K562 (cell line): ENCODE results near the gene WDR64. TPM values are rescaled to one million over a fixed set of nuclear protein-coding genes. Genes with fewer than 3 reads are reported as not detected.
A peak's percentile ranks its signal among the peaks of the same experiment; 100 is the strongest.

Experiments used
- CTBP1 ChIP-seq: fragments of 450-650 bp; IDR thresholded peaks from 2 replicates; pipeline ENCODE4 v1.6.1; 2016; ENCODE audit warnings: borderline replicate concordance
- CXXC5 ChIP-seq: fragments of 250-450 bp; sonication (Bioruptor Pico); IDR thresholded peaks from 2 replicates; pipeline ENCODE4 v1.8.0; 2022; ENCODE audit warnings: inconsistent platforms, mild to moderate bottlenecking, moderate library complexity
- EHMT2 ChIP-seq: fragments of 450-650 bp; IDR thresholded peaks from 2 replicates; pipeline ENCODE4 v1.6.1; 2018; ENCODE audit warnings: antibody characterized with exemption
- FOXK2 ChIP-seq, 2 experiments: fragments of 450-650 bp; IDR thresholded peaks in 1 of 2; conservative IDR thresholded peaks in 1 of 2; 2 replicates each; pipeline ENCODE4 v1.6.1; 2016; ENCODE audit warnings: low read depth in 2 of 2, mild to moderate bottlenecking in 1 of 2
- HDAC3 ChIP-seq: fragments of 450-650 bp; IDR thresholded peaks from 2 replicates; pipeline ENCODE4 v1.6.1; 2018; ENCODE audit warnings: borderline replicate concordance, mild to moderate bottlenecking, moderate library complexity; ENCODE audit not compliant: partially characterized antibody
- HDAC6 ChIP-seq: IDR thresholded peaks from 2 replicates; pipeline ENCODE4 v1.6.1; 2012; ENCODE audit warnings: low read depth, mild to moderate bottlenecking, control low read depth, inconsistent platforms, low read length, moderate library complexity
- HDAC8 ChIP-seq: fragments of 450-650 bp; IDR thresholded peaks from 2 replicates; pipeline ENCODE4 v1.6.1; 2016; ENCODE audit warnings: mild to moderate bottlenecking, missing genetic modification characterization, moderate library complexity, missing compliant biosample characterization
- HSF4 ChIP-seq: fragments of 250-450 bp; sonication (Bioruptor Pico); IDR thresholded peaks from 2 replicates; pipeline ENCODE4 v2.1.2; 2022; ENCODE audit warnings: mild to moderate bottlenecking, moderate library complexity, borderline replicate concordance
- MLX ChIP-seq, 2 experiments: fragments of 450-650 bp in 1 of 2; sonication (generic) in 1 of 2; formaldehyde crosslinking; conservative IDR thresholded peaks; 2 replicates each; pipeline versions ENCODE4 v1.4.0 to v1.8.1; 2020 to 2022; ENCODE audit warnings: mild to moderate bottlenecking in 1 of 2, missing genetic modification reagents in 1 of 2
- NEUROD1 ChIP-seq: fragments of 150-350 bp; IDR thresholded peaks from 2 replicates; pipeline ENCODE4 v1.6.1; 2014; ENCODE audit warnings: borderline replicate concordance, low read length, low read depth; ENCODE audit not compliant: partially characterized antibody
- NR3C1 ChIP-seq: sonication (generic); formaldehyde crosslinking; IDR thresholded peaks from 2 replicates; pipeline ENCODE4 v1.8.1; 2022; ENCODE audit warnings: missing genetic modification reagents
- PHB ChIP-seq: fragments of 250-450 bp; sonication (Bioruptor Pico); IDR thresholded peaks from 2 replicates; pipeline ENCODE4 v1.5.0; 2021
- SETDB1 ChIP-seq: IDR thresholded peaks from one replicate; pipeline ENCODE4 v1.6.1; 2012; ENCODE audit warnings: low read length, control low read depth, inconsistent platforms
- SMAD4 ChIP-seq: fragments of 250-450 bp; sonication (Bioruptor Pico); conservative IDR thresholded peaks from 2 replicates; pipeline ENCODE4 v1.8.0; 2021; ENCODE audit warnings: inconsistent platforms, mild to moderate bottlenecking, moderate library complexity
- SP2 ChIP-seq: IDR thresholded peaks from 2 replicates; pipeline ENCODE4 v1.6.1; 2011; ENCODE audit warnings: mild to moderate bottlenecking, low read depth, low read length, moderate library complexity; ENCODE audit not compliant: poor library complexity, severe bottlenecking; ENCODE audit errors: extremely low read depth
- TGIF2 ChIP-seq: sonication (generic); formaldehyde crosslinking; IDR thresholded peaks from 2 replicates; pipeline ENCODE4 v1.8.1; 2022; ENCODE audit warnings: mild to moderate bottlenecking, missing genetic modification reagents, moderate library complexity
- TRIM24 ChIP-seq, 2 experiments: fragments of 450-650 bp; IDR thresholded peaks; 2 replicates each; pipeline ENCODE4 v1.6.1; 2016
- ZBTB12 ChIP-seq: fragments of 250-450 bp; sonication (Bioruptor Pico); IDR thresholded peaks from 2 replicates; pipeline ENCODE4 v1.4.0; 2020
- ZBTB7A ChIP-seq: IDR thresholded peaks from 2 replicates; pipeline ENCODE4 v1.6.1; 2011; ENCODE audit warnings: low read depth, mild to moderate bottlenecking, low read length, moderate library complexity, borderline replicate concordance; ENCODE audit not compliant: control insufficient read depth
- polyA plus RNA-seq, 8 experiments: library from polyadenylated mRNA; depleted of rRNA in 4 of 8; stranded (reverse) in 5 of 8; unstranded in 3 of 8; fragments of >200 nt; fragmentation: Nextera tagmentation in 2 of 8; fragmentation: Illumina TruSeq in 1 of 8; extraction: Ambion mirVana in 2 of 8; extraction: Trizol in 1 of 8; gene quantifications; 2 replicates each; pipeline versions ENCODE4 v1.2.1 to v1.2.3, GENCODE V29; 2011 to 2014; ENCODE audit warnings: inconsistent platforms in 1 of 8, missing spikeins in 1 of 8
- total RNA-seq, 7 experiments: library from RNA; depleted of rRNA in 6 of 7; stranded (reverse); fragments of >200 nt in 6 of 7; fragmentation: Illumina TruSeq in 2 of 7; extraction: Trizol in 2 of 7; gene quantifications; 2 replicates each; pipeline versions ENCODE4 v1.2.1 to v1.2.3, GENCODE V29; 2011 to 2021; ENCODE audit warnings: low replicate concordance in 1 of 7
- TF ChIP-seq, protein P1 (sequence below): fragments of 450-650 bp; IDR thresholded peaks from 2 replicates; pipeline ENCODE4 v1.6.1; 2017; ENCODE audit warnings: antibody characterized with exemption, mild to moderate bottlenecking

Gene WDR64
- total and polyA plus RNA-seq, 9 of the 15 experiments (the other 6 are each of a cell fraction or from before 2014, with no cell fraction given), result 0.06 to 0.29 (median 0.19) TPM; not detected in 5

DNA sequence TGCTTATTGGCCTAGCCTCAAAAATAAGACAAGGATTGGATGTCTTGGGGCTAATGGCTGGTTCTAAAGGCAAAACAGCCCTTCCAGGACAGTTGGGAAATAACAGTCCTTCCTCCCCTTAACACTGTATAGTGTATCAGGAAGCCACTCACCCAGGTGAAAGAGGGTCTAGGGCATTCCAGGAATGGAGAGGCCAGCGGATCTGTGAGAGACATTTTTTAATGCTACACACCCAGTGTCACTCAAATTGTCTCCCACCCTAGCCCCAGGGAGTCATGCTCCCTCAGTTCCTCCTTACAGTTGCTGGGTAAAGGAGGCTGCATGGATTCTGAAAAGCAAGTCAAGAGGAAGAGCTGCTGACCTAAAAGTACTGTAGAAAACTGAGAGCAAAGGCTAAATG, 171.8 kb downstream of the WDR64 start (continued):
- TF ChIP-seq TRIM24 (IDR thresholded peaks at IDR 0.05) (peak in 1 of 2 experiments; percentile 92; a peak in 2 of 4 replicates), NR3C1 (no peak), CXXC5 (CRISPR knock-in tag) (peak; percentile 39; the same call in 1 of the 2 replicates), TGIF2 (CRISPR knock-in tag) (no peak), HSF4 (CRISPR knock-in tag) (no peak), EHMT2 (peak; percentile 85; the same call in 1 of the 2 replicates), HDAC8 (tag) (0 out of 2 replicates have a peak, but pooled peaks have one; percentile 50), SMAD4 (0 out of 2 replicates have a peak, but pooled peaks have one; percentile 33), FOXK2 (conservative IDR thresholded peaks at IDR 0.05 in 1 of 2, IDR thresholded peaks at IDR 0.05 in 1 of 2; ENCODE audit: low read depth in 2 of 2) (no peak), ZBTB12 (no peak), SP2 (no peak), ZBTB7A (no peak), NEUROD1 (no peak), MLX (CRISPR knock-in tag; conservative IDR thresholded peaks at IDR 0.05) (no peak), PHB (no peak), CTBP1 (no peak), HDAC3 (no peak), SETDB1 (no peak), HDAC6 (no peak)
- TF ChIP-seq, protein P1, sequence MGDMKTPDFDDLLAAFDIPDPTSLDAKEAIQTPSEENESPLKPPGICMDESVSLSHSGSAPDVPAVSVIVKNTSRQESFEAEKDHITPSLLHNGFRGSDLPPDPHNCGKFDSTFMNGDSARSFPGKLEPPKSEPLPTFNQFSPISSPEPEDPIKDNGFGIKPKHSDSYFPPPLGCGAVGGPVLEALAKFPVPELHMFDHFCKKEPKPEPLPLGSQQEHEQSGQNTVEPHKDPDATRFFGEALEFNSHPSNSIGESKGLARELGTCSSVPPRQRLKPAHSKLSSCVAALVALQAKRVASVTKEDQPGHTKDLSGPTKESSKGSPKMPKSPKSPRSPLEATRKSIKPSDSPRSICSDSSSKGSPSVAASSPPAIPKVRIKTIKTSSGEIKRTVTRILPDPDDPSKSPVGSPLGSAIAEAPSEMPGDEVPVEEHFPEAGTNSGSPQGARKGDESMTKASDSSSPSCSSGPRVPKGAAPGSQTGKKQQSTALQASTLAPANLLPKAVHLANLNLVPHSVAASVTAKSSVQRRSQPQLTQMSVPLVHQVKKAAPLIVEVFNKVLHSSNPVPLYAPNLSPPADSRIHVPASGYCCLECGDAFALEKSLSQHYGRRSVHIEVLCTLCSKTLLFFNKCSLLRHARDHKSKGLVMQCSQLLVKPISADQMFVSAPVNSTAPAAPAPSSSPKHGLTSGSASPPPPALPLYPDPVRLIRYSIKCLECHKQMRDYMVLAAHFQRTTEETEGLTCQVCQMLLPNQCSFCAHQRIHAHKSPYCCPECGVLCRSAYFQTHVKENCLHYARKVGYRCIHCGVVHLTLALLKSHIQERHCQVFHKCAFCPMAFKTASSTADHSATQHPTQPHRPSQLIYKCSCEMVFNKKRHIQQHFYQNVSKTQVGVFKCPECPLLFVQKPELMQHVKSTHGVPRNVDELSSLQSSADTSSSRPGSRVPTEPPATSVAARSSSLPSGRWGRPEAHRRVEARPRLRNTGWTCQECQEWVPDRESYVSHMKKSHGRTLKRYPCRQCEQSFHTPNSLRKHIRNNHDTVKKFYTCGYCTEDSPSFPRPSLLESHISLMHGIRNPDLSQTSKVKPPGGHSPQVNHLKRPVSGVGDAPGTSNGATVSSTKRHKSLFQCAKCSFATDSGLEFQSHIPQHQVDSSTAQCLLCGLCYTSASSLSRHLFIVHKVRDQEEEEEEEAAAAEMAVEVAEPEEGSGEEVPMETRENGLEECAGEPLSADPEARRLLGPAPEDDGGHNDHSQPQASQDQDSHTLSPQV, result 0 out of 2 replicates have a peak, but pooled peaks have one; percentile 36
